ENCODE data around the gene SRC.

The SRC gene

DNA sequence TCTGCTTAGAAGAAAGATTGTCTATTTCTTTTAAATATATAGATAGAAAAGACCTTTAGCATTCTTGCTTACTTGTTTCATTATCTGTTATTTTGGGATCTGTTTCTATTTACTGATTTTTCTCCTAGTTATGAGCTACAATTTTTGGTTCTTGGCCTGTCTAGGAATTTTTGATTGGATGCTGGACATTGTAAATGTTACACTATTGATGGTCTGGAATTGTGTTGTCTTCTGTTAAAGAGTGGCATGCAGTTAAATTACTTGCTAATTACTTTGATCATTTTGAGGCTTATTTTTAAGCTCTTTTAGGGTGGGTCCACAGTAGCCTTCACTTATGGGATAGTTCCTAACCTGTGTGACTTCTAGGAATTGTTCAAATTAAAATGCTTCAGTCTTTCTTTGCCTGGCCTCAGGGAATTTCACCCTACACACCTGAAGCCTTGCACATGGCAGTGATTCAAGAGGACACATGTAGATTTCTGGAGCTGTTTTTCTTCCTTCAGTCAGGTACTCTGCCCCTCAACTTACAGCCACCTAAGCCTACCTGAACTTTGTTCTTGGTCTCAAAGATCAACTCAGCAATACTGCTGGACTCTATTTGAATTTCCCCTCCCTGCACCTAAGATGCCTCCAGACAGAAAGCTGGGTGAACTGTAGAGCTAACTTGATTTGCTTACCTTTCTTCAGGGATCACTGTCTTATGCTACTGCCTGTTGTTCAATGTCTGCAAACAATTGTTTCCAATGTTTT is 108.9 kb downstream of the SRC start:
- DNase-seq (ENCODE audit: low read depth), result no peak
